ENCODE measurements around the gene ARL11.

DNA sequence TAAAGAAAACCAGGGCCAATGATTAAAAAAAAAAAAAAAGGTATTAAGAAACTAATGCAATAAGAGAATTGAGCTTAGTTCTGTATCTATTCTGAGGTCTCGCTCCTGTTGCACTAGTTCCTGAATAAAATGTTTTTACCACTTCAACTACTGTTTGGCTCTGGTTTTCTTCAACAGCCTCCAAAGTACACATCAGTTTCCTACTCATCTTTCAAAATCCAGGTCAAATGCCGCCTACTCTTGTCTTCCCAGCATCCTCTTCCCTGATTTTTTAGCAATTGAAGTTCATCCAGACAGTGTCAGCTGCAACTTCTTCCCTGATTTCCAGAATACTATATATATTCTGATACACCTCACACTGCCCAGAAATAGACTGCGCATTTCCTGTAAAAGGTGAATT is 41.6 kb upstream of the ARL11 start:
- TF ChIP-seq, protein P1, sequence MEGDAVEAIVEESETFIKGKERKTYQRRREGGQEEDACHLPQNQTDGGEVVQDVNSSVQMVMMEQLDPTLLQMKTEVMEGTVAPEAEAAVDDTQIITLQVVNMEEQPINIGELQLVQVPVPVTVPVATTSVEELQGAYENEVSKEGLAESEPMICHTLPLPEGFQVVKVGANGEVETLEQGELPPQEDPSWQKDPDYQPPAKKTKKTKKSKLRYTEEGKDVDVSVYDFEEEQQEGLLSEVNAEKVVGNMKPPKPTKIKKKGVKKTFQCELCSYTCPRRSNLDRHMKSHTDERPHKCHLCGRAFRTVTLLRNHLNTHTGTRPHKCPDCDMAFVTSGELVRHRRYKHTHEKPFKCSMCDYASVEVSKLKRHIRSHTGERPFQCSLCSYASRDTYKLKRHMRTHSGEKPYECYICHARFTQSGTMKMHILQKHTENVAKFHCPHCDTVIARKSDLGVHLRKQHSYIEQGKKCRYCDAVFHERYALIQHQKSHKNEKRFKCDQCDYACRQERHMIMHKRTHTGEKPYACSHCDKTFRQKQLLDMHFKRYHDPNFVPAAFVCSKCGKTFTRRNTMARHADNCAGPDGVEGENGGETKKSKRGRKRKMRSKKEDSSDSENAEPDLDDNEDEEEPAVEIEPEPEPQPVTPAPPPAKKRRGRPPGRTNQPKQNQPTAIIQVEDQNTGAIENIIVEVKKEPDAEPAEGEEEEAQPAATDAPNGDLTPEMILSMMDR (IDR thresholded peaks at IDR 0.05; ENCODE audit: low read depth, low read length), result no peak
- TF ChIP-seq EZH2phosphoT487 (IDR thresholded peaks at IDR 0.05; ENCODE audit: low read depth), result no peak

Data from OCI-LY3 (cell line).